Smooth muscle cell (in vitro differentiated cells): ENCODE data around the gene THSD4. TPM values are rescaled to one million over a fixed set of nuclear protein-coding genes. Genes with fewer than 3 reads are reported as not detected.

ENCODE experiments used
- DNase-seq: peaks from one replicate; lab custom pipeline; 2025; ENCODE audit not compliant: unreplicated experiment; lab: John Stamatoyannopoulos, UW
- H2AFZ ChIP-seq: fragments of 200-600 bp; sonication (generic); 2 replicates; pipeline ENCODE4 v1.6.0; 2016; ENCODE audit warnings: antibody characterized with exemption, low read depth, mild to moderate bottlenecking
- H3F3A ChIP-seq: fragments of 200-600 bp; sonication (generic); 2 replicates; pipeline ENCODE4 v1.6.0; 2017; ENCODE audit warnings: antibody characterized with exemption, low read depth
- H3K27ac ChIP-seq: fragments of 200-600 bp; sonication (generic); 2 replicates; pipeline ENCODE4 v1.5.1; 2016; ENCODE audit warnings: low read depth, mild to moderate bottlenecking
- H3K27me3 ChIP-seq: fragments of 200-600 bp; sonication (generic); 2 replicates; pipeline ENCODE4 v1.6.1; 2016; ENCODE audit warnings: low read depth, mild to moderate bottlenecking
- H3K36me3 ChIP-seq: fragments of 200-600 bp; sonication (generic); 2 replicates; pipeline ENCODE4 v1.5.1; 2016; ENCODE audit warnings: low read depth
- H3K4me1 ChIP-seq: fragments of 200-600 bp; sonication (generic); 2 replicates; pipeline ENCODE4 v1.5.1; 2016; ENCODE audit warnings: low read depth
- H3K4me2 ChIP-seq: fragments of 200-600 bp; sonication (generic); 2 replicates; pipeline ENCODE4 v1.6.0; 2016; ENCODE audit warnings: mild to moderate bottlenecking
- H3K4me3 ChIP-seq: fragments of 200-600 bp; sonication (generic); 2 replicates; pipeline ENCODE4 v1.5.1; 2016; ENCODE audit warnings: mild to moderate bottlenecking
- H3K79me2 ChIP-seq: fragments of 200-600 bp; sonication (generic); 2 replicates; pipeline ENCODE4 v1.6.0; 2016; ENCODE audit warnings: low read depth, mild to moderate bottlenecking
- H3K9ac ChIP-seq: fragments of 200-600 bp; sonication (generic); 2 replicates; pipeline ENCODE4 v1.6.0; 2016; ENCODE audit warnings: low read depth
- H3K9me3 ChIP-seq: fragments of 200-600 bp; sonication (generic); replicated peaks from 2 replicates; pipeline ENCODE4 v1.5.1; 2016; ENCODE audit warnings: low read depth
- H4K20me1 ChIP-seq: fragments of 200-600 bp; sonication (generic); 2 replicates; pipeline ENCODE4 v1.6.0; 2016; ENCODE audit warnings: low read depth
- CTCF ChIP-seq: fragments of 200-600 bp; sonication (generic); IDR thresholded peaks from 2 replicates; pipeline ENCODE4 v1.5.1; 2017; ENCODE audit warnings: borderline replicate concordance, mild to moderate bottlenecking, antibody characterized with exemption; ENCODE audit not compliant: insufficient read depth, poor library complexity, severe bottlenecking
- WGBS: methylation state at CpG from one replicate; pipeline ENCODE4 v1.1.7; 2016; ENCODE audit warnings: low lambda C conversion rate; 5-methylcytosine and 5-hydroxymethylcytosine counted together
- polyA plus RNA-seq: library from polyadenylated mRNA; unstranded; fragments of >200 nt; fragmentation: Nextera tagmentation; extraction: Ambion mirVana; gene quantifications from 2 replicates; pipeline ENCODE4 v1.2.1, GENCODE V29; 2016
- total RNA-seq: library from RNA; depleted of rRNA; stranded (reverse); fragments of >200 nt; gene quantifications from 2 replicates; pipeline ENCODE4 v1.2.3, GENCODE V29; 2014

THSD4 gene
- total and polyA plus RNA-seq, 2 experiments from 2014 or later = 2.5 to 4.1 TPM

- H2AFZ ChIP-seq = no peak overlapping the region
- no peaks in the 10 kb centered on the region for H3K27me3 ChIP-seq
- H3K36me3 ChIP-seq = no peaks in the 10 kb centered on the region
- H3F3A ChIP-seq = peaks cover 6% of the 10 kb centered on the region
- TF ChIP-seq CTCF = no peak
- no peak overlapping the region for H3K4me3 ChIP-seq
- H3K9ac ChIP-seq = no peak overlapping the region
- peaks cover 4% of the 10 kb centered on the region for H3K4me1 ChIP-seq
- DNase-seq = no peak
- H3K79me2 ChIP-seq = no peaks in the 10 kb centered on the region
- peak overlapping the region; percentile 17 for H3K27ac ChIP-seq
- H3K9me3 ChIP-seq = no peaks in the 10 kb centered on the region
- 81% methylated on average over 6 of the region's 6 CpGs for WGBS
- H3K4me2 ChIP-seq = peak overlapping the region; percentile 6
- no peaks in the 10 kb centered on the region for H4K20me1 ChIP-seq
These were observed 480.7 kb downstream of the THSD4 start for GRCh38 chr15:71595846-71596553.

- H3K27ac ChIP-seq = peak overlapping the region; percentile 6
- H3K36me3 ChIP-seq = no peaks in the 10 kb centered on the region
- peaks cover 4% of the 10 kb centered on the region for H3K4me1 ChIP-seq
- no peak overlapping the region for H3K9ac ChIP-seq
- no peak overlapping the region for H2AFZ ChIP-seq
- H3K9me3 ChIP-seq = no peaks in the 10 kb centered on the region
- peaks cover 8% of the 10 kb centered on the region for H3F3A ChIP-seq
- H3K27me3 ChIP-seq = no peaks in the 10 kb centered on the region
- H3K4me2 ChIP-seq = peak overlapping the region; percentile 6
- no peaks in the 10 kb centered on the region for H3K79me2 ChIP-seq
- no peak for TF ChIP-seq CTCF
- no peaks in the 10 kb centered on the region for H4K20me1 ChIP-seq
- DNase-seq = no peak
- WGBS = 67% methylated on average over 4 of the region's 4 CpGs
- no peak overlapping the region for H3K4me3 ChIP-seq
These were observed 481.4 kb downstream of the THSD4 start for GRCh38 chr15:71596672-71597071.

- DNase-seq = no peak
- Histone ChIP-seq H3K4me1 (peaks cover 4% of the 10 kb centered on the region), H3K9ac (no peak overlapping the region), H3F3A (peaks cover 10% of the 10 kb centered on the region), H3K4me3 (no peak overlapping the region), H2AFZ (no peak overlapping the region), H4K20me1 (no peaks in the 10 kb centered on the region), H3K27ac (no peak overlapping the region), H3K4me2 (no peak overlapping the region), H3K36me3 (no peaks in the 10 kb centered on the region), H3K9me3 (no peaks in the 10 kb centered on the region), H3K27me3 (no peaks in the 10 kb centered on the region), H3K79me2 (no peaks in the 10 kb centered on the region)
- TF ChIP-seq CTCF = no peak
- WGBS = 92% methylated on average over 3 of the region's 3 CpGs
These were observed 481.9 kb downstream of the THSD4 start for GRCh38 chr15:71597126-71597525.

GRCh38 chr15:71597637-71598036 is 482.4 kb downstream of the THSD4 start:
- H4K20me1 ChIP-seq = no peaks in the 10 kb centered on the region
- no peaks in the 10 kb centered on the region for H3K79me2 ChIP-seq
- DNase-seq = no peak
- H3K9me3 ChIP-seq = no peaks in the 10 kb centered on the region
- no peak for TF ChIP-seq CTCF
- no peaks in the 10 kb centered on the region for H3K27me3 ChIP-seq
- 95% methylated on average over 8 of the region's 8 CpGs for WGBS
- no peaks in the 10 kb centered on the region for H3K36me3 ChIP-seq
- H3K4me2 ChIP-seq = no peak overlapping the region
- H3K4me1 ChIP-seq = peaks cover 4% of the 10 kb centered on the region
- no peak overlapping the region for H3K4me3 ChIP-seq
- H3F3A ChIP-seq = peaks cover 10% of the 10 kb centered on the region
- no peak overlapping the region for H3K9ac ChIP-seq
- H3K27ac ChIP-seq = no peak overlapping the region
- H2AFZ ChIP-seq = no peak overlapping the region
